Esophagus squamous epithelium (tissue), 5 donors: Measurements from ENCODE around the gene PTGES. TPM values are rescaled to one million over a fixed set of nuclear protein-coding genes. Genes with fewer than 3 reads are reported as not detected.
"Not testable (repeated sequence)": the region's sequence is repeated elsewhere in the genome, so short reads cannot be mapped to it uniquely, and the experiment has no call there.

Source experiments
- DNase-seq: peaks from one replicate; lab custom pipeline; 2025; lab: John Stamatoyannopoulos, UW
- H3K27ac ChIP-seq, 4 donors: fragments of 200-600 bp; sonication (generic); one replicate each; pipeline ENCODE4 v1.5.1; 2016 to 2019; ENCODE audit warnings: mild to moderate bottlenecking in 1 of 4
- H3K27me3 ChIP-seq, 4 donors: fragments of 200-600 bp; sonication (generic); 1 replicate in 3 of 4; 2 replicates in 1 of 4; pipeline versions ENCODE4 v1.5.1 to v1.6.0; 2017 to 2021; ENCODE audit warnings: antibody characterized with exemption in 1 of 4
- H3K36me3 ChIP-seq, 3 donors: fragments of 200-600 bp; sonication (generic); one replicate each; pipeline ENCODE4 v1.5.1; 2016 to 2019
- H3K4me1 ChIP-seq, 3 donors: fragments of 200-600 bp; sonication (generic); one replicate each; pipeline ENCODE4 v1.5.1; 2017 to 2019
- H3K4me3 ChIP-seq, 4 donors: fragments of 200-600 bp; sonication (generic); 1 replicate in 3 of 4; 2 replicates in 1 of 4; pipeline ENCODE4 v1.5.1; 2016 to 2019; ENCODE audit warnings: mild to moderate bottlenecking in 2 of 4, moderate library complexity in 1 of 4
- H3K9me3 ChIP-seq, 3 donors: fragments of 200-600 bp; sonication (generic); one replicate each; pipeline ENCODE4 v1.5.1; 2016 to 2019
- POLR2A ChIP-seq, 4 donors: fragments of 450-650 bp; IDR thresholded peaks; one replicate each; pipeline ENCODE4 v1.6.1; 2017; ENCODE audit warnings: antibody characterized with exemption in 4 of 4, mild to moderate bottlenecking in 4 of 4, moderate library complexity in 3 of 4
- WGBS, 2 donors: methylation state at CpG; one replicate each; pipeline ENCODE4 v1.1.5; 2018; 5-methylcytosine and 5-hydroxymethylcytosine counted together
- intact Hi-C: fragments of 100-400 bp; cut with DNase I; formaldehyde crosslinking; loops from one replicate; pipeline ENCODE4 v1.15.0; 2022
- total RNA-seq, 4 donors: library from RNA; depleted of rRNA; stranded (reverse); fragments of >200 nt; gene quantifications; one replicate each; pipeline ENCODE4 v1.1.0, GENCODE V29; 2016
- TF ChIP-seq, protein P1 (sequence below), 6 experiments: fragments of 450-650 bp in 4 of 6; fragments of 200-600 bp in 2 of 6; sonication (generic) in 2 of 6; IDR thresholded peaks; one replicate each; pipeline ENCODE4 v1.5.1; 2016 to 2019; ENCODE audit warnings: antibody characterized with exemption in 6 of 6, mild to moderate bottlenecking in 4 of 6, moderate library complexity in 4 of 6
- donor health status: DM: yes; HTN: yes; CAD: no.

Gene PTGES
- total RNA-seq, 4 donors from 2014 or later, result 5.6 to 31.2 (median 14.9) TPM

DNA sequence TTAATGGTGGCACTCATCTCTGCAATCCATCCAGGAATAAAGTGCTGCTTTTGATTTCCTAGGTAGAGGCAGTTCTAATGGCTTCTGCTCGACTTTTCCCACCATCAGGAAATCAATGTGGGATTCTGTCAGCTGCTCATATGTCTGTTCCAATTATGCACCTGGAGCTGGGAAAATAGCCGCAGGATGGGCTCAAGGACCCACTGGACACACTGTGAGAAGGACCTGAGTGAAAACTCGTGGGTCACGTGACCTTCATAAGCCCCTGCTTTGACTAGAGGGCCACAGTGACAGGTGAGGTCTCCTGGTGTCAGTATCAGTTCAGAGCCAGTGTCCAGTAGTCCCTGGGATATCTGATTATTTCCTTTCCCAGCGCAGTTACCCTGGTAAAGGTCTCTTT is 17.9 kb upstream of the PTGES start:
- Histone ChIP-seq H3K4me1 (peaks cover 3 to 9% (median 9%) of the 10 kb centered on the region in 3 donors), H3K9me3 (no peaks in the 10 kb centered on the region), H3K36me3 (no peaks in the 10 kb centered on the region), H3K27ac (no peak overlapping the region), H3K27me3 (peaks cover 0 to 5% (median 0%) of the 10 kb centered on the region in 4 donors), H3K4me3 (no peak overlapping the region)
- no peak for TF ChIP-seq POLR2A (IDR thresholded peaks at IDR 0.05)
- TF ChIP-seq, protein P1, sequence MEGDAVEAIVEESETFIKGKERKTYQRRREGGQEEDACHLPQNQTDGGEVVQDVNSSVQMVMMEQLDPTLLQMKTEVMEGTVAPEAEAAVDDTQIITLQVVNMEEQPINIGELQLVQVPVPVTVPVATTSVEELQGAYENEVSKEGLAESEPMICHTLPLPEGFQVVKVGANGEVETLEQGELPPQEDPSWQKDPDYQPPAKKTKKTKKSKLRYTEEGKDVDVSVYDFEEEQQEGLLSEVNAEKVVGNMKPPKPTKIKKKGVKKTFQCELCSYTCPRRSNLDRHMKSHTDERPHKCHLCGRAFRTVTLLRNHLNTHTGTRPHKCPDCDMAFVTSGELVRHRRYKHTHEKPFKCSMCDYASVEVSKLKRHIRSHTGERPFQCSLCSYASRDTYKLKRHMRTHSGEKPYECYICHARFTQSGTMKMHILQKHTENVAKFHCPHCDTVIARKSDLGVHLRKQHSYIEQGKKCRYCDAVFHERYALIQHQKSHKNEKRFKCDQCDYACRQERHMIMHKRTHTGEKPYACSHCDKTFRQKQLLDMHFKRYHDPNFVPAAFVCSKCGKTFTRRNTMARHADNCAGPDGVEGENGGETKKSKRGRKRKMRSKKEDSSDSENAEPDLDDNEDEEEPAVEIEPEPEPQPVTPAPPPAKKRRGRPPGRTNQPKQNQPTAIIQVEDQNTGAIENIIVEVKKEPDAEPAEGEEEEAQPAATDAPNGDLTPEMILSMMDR (IDR thresholded peaks at IDR 0.05), result no peak
- no peak for DNase-seq
- intact Hi-C loops, result no loop called here
- WGBS, 2 donors, result 53 to 83% methylated on average over 5 of the region's 5 CpGs

- Histone ChIP-seq H3K4me1 (peaks cover 3 to 9% (median 9%) of the 10 kb centered on the region in 3 donors), H3K27me3 (peaks cover 0 to 2% (median 0%) of the 10 kb centered on the region in 4 donors), H3K27ac (no peak overlapping the region), H3K4me3 (no peak overlapping the region), H3K36me3 (no peaks in the 10 kb centered on the region), H3K9me3 (no peaks in the 10 kb centered on the region)
- intact Hi-C loops, result no loop called here
- 61 to 72% methylated on average over 4 to 5 of the region's 5 CpGs for WGBS, 2 donors
- DNase-seq, result no peak
- TF ChIP-seq POLR2A (IDR thresholded peaks at IDR 0.05), result no peak
- TF ChIP-seq, protein P1 (IDR thresholded peaks at IDR 0.05), result no peak
These were observed 16.8 kb upstream of the PTGES start for GRCh38 chr9:129769669-129770068.

DNA sequence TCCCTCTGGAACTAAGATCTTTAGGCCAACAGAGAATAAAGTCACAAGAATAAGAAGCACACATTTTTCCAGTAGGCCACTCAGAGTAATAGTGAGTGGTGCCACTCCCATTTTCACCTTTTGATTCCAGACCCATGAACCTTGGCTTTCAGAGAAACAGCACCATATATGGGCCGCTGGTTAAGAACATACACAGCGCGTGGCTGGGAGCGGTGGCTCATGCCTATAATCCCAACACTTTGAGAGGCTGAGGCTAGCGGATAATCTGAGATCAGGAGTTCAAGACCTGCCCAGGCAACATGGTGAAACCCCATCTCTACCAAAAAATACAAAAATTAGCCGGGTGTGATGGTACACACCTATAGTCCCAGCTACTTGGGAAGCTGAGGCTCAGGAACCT is 15.6 kb upstream of the PTGES start:
- H3K27ac ChIP-seq, result no peak overlapping the region
- no peak for TF ChIP-seq POLR2A (IDR thresholded peaks at IDR 0.05)
- TF ChIP-seq, protein P1 (IDR thresholded peaks at IDR 0.05), result no peak
- no peaks in the 10 kb centered on the region for H3K36me3 ChIP-seq
- no peaks in the 10 kb centered on the region for H3K27me3 ChIP-seq
- no peak overlapping the region for H3K4me3 ChIP-seq
- WGBS, 2 donors, result 93% methylated on average over 6 of the region's 6 CpGs
- intact Hi-C loops, result no loop called here
- H3K4me1 ChIP-seq, result peaks cover 3 to 6% (median 6%) of the 10 kb centered on the region in 3 donors
- H3K9me3 ChIP-seq, result no peaks in the 10 kb centered on the region
- no peak for DNase-seq

DNA sequence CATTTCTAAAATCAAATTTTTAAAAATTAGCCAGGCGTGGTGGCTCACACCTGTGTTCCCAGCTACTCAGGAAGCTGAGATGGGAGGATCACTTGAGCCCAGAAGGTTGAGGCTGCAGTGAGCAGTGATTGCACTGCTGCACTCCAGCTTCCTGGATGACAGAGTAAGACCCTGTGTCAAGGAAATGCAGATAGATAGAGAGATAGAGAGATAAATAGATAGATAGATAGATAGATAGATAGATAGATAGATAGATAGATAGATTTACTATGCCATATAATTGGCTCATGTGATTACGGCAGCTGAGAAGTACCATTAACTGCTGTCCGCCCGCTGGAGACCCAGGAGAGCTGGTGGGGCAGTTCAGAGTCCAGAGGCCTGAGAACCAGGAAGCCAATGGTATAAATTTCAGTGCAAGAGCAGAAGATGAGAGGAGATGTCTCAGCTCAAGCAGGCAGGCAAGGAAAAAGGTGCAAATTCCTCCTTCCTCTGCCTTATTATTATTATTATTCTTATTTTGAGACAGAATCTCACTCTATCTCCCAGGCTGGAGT is 13.0 kb upstream of the PTGES start:
- H3K4me1 ChIP-seq, result peaks cover 5 to 25% (median 24%) of the 10 kb centered on the region in 3 donors
- WGBS, 2 donors, result 90 to 91% methylated on average over 4 of the region's 4 CpGs
- no peak for TF ChIP-seq POLR2A (IDR thresholded peaks at IDR 0.05)
- TF ChIP-seq, protein P1 (IDR thresholded peaks at IDR 0.05), result no peak
- DNase-seq, result no peak
- intact Hi-C loops, result no loop called here
- no peak overlapping the region for H3K4me3 ChIP-seq
- H3K27me3 ChIP-seq, result no peaks in the 10 kb centered on the region
- H3K9me3 ChIP-seq, result no peaks in the 10 kb centered on the region
- no peaks in the 10 kb centered on the region for H3K36me3 ChIP-seq
- no peak overlapping the region for H3K27ac ChIP-seq

DNA sequence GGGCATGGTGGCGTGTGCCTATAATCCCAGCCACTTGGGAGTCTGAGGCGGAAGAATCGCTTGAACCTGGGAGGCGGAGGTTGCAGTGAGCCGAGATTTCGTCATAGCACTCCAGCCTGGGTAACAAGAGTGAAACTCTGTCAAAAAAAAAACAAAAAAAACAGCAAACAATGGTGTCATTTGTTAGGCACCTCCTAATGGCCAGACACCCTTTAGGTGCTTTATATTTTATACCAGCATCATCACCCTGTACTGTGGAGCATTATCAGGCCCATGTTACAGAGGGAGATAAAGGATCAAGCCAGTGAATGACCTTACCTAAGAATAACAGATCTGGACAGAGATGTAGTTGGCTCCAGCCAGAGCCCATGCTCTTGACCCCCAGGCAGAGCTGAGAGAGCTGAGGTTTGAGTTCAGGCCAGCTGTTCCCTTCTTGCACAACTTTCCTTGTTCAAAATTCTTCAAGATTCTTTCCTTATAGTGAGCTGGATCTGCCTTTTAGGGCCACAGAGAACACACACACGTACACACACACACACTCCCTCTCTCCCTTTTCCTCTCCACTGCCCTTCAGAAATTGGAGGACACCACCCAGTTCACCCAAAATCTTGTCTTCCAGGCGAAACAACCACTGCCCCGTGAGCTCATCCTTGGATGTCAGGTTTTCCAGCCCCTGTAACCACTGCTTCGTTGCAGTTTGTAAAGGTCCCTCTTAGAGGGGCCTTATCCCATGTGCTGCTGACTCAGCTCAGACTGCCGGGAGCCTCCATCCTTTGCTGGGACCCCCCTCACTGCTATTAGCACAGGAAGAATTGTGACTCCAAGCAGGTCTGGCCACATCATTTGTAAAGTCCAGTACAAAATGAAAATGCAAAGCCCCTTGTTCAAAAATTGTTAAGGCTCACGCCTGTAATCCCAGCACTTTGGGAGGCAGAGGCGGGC is 10.4 kb upstream of the PTGES start:
- 64 to 84% methylated on average over 10 to 13 of the region's 13 CpGs for WGBS, 2 donors
- DNase-seq, result no peak
- peaks cover 5 to 25% (median 24%) of the 10 kb centered on the region in 3 donors for H3K4me1 ChIP-seq
- H3K9me3 ChIP-seq, result no peaks in the 10 kb centered on the region
- no peaks in the 10 kb centered on the region for H3K36me3 ChIP-seq
- H3K27ac ChIP-seq, result peak overlapping the region; percentile 28 to 91 (median 59)
- peak overlapping the region in 1 of 4 donors; percentile 12 for H3K4me3 ChIP-seq
- intact Hi-C loops, result no loop called here
- H3K27me3 ChIP-seq, result no peaks in the 10 kb centered on the region
- TF ChIP-seq POLR2A (IDR thresholded peaks at IDR 0.05), result no peak
- TF ChIP-seq, protein P1 (IDR thresholded peaks at IDR 0.05), result no peak

DNA sequence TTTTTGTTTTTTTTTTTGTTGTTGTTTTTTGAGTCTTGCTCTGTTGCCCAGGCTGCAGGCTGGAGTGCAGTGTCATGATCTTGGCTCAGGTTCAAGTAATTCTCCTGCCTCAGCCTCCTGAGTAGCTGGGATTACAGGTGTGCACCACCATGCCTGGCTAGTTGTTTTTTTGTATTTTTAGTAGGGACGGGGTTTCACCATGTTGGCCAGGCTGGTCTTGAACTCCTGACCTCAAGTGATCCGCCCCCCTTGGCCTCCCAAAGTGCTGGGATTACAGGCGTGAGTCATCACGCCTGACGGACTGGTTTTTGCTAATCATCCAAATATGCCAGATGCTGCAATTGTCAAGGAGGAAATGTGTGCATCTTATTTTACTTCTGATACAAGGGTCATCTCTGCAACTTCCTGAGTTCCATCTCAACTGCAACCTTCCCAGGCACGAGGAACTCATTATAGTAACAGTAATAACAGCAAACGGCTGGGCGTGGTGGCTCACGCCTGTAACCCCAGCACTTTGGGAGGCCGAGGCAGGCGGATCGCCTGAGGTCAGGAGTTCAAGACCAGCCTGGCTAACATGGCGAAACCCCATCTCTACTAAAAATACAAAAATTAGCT is 9.6 kb upstream of the PTGES start:
- Histone ChIP-seq H3K4me1 (peaks cover 5 to 28% (median 25%) of the 10 kb centered on the region in 3 donors), H3K27ac (peak overlapping the region; percentile 28 to 91 (median 59)), H3K4me3 (peak overlapping the region in 1 of 4 donors; percentile 12)
- WGBS, 2 donors, result 24 to 56% methylated on average over 7 to 13 of the region's 13 CpGs
- DNase-seq, intact Hi-C loops, H3K27me3 ChIP-seq, H3K9me3 ChIP-seq, H3K36me3 ChIP-seq: not testable (repeated sequence)
